SK-N-SH treated with all-trans-retinoic acid at 6 μM for 48 hours (cell line): ENCODE measurements around the gene EXOSC3.

Source experiments
- ATAC-seq: fragments of 200-7000 bp; cut with Tn5 transposase; 3 replicates; pipeline ENCODE4 v1.9.1; 2020; ENCODE audit warnings: mild to moderate bottlenecking, moderate library complexity
- ARNTL ChIP-seq: fragments of 450-650 bp; formaldehyde crosslinking; IDR thresholded peaks from 2 replicates; pipeline ENCODE4 v1.5.0; 2020; ENCODE audit warnings: low read depth, mild to moderate bottlenecking, moderate library complexity, borderline replicate concordance
- BACH2 ChIP-seq: fragments of 250-450 bp; sonication (Bioruptor Pico); IDR thresholded peaks from 2 replicates; pipeline ENCODE4 v1.9.0; 2021; ENCODE audit warnings: mild to moderate bottlenecking, borderline replicate concordance
- CREB5 ChIP-seq: fragments of 250-450 bp; sonication (Bioruptor Pico); IDR thresholded peaks from 2 replicates; pipeline ENCODE4 v1.5.1; 2020; ENCODE audit warnings: low read depth, mild to moderate bottlenecking, moderate library complexity
- CSDC2 ChIP-seq: fragments of 250-450 bp; sonication (Bioruptor Pico); IDR thresholded peaks from 2 replicates; pipeline ENCODE4 v1.5.0; 2020; ENCODE audit warnings: mild to moderate bottlenecking, moderate library complexity
- CSRNP3 ChIP-seq: fragments of 250-450 bp; sonication (Bioruptor Pico); IDR thresholded peaks from 2 replicates; pipeline ENCODE4 v1.5.1; 2021; ENCODE audit warnings: mild to moderate bottlenecking, moderate library complexity
- ESRRG ChIP-seq: fragments of 250-450 bp; sonication (Bioruptor Pico); IDR thresholded peaks from 2 replicates; pipeline ENCODE4 v1.6.1; 2021; ENCODE audit warnings: mild to moderate bottlenecking
- GLIS3 ChIP-seq: fragments of 250-450 bp; sonication (Bioruptor Pico); IDR thresholded peaks from 2 replicates; pipeline ENCODE4 v1.5.0; 2020; ENCODE audit warnings: mild to moderate bottlenecking, moderate library complexity
- ISL1 ChIP-seq: fragments of 250-450 bp; sonication (Bioruptor Pico); IDR thresholded peaks from 2 replicates; pipeline ENCODE4 v2.1.2; 2022; ENCODE audit warnings: mild to moderate bottlenecking, moderate library complexity
- OSR1 ChIP-seq: fragments of 250-450 bp; sonication (Bioruptor Pico); IDR thresholded peaks from 2 replicates; pipeline ENCODE4 v1.8.0; 2022; ENCODE audit warnings: moderate library complexity, mild to moderate bottlenecking, inconsistent platforms
- PATZ1 ChIP-seq: fragments of 250-450 bp; sonication (Bioruptor Pico); IDR thresholded peaks from 2 replicates; pipeline ENCODE4 v1.8.0; 2020; ENCODE audit warnings: mild to moderate bottlenecking, moderate library complexity, borderline replicate concordance
- POU6F1 ChIP-seq: fragments of 250-450 bp; sonication (Bioruptor Pico); IDR thresholded peaks from 2 replicates; pipeline ENCODE4 v1.8.0; 2021; ENCODE audit warnings: low read depth, mild to moderate bottlenecking, moderate library complexity, borderline replicate concordance
- PPARA ChIP-seq: fragments of 250-450 bp; sonication (Bioruptor Pico); IDR thresholded peaks from 2 replicates; pipeline ENCODE4 v1.5.0; 2020; ENCODE audit warnings: mild to moderate bottlenecking, borderline replicate concordance
- RARB ChIP-seq: fragments of 250-450 bp; sonication (Bioruptor Pico); IDR thresholded peaks from 2 replicates; pipeline ENCODE4 v1.8.0; 2021; ENCODE audit warnings: mild to moderate bottlenecking, moderate library complexity
- SNAI2 ChIP-seq: fragments of 250-450 bp; sonication (Bioruptor Pico); IDR thresholded peaks from 2 replicates; pipeline ENCODE4 v1.5.0; 2020; ENCODE audit warnings: mild to moderate bottlenecking, moderate library complexity
- TCF4 ChIP-seq: fragments of 250-450 bp; sonication (Bioruptor Pico); IDR thresholded peaks from 2 replicates; pipeline ENCODE4 v1.8.0; 2021; ENCODE audit warnings: mild to moderate bottlenecking, moderate library complexity, borderline replicate concordance
- TOX ChIP-seq: fragments of 250-450 bp; sonication (Bioruptor Pico); IDR thresholded peaks from 2 replicates; pipeline ENCODE4 v1.8.0; 2021; ENCODE audit warnings: mild to moderate bottlenecking, moderate library complexity, borderline replicate concordance
- TSHZ2 ChIP-seq: fragments of 250-450 bp; sonication (Bioruptor Pico); IDR thresholded peaks from 2 replicates; pipeline ENCODE4 v1.5.0; 2020; ENCODE audit warnings: mild to moderate bottlenecking, moderate library complexity
- ZC3H10 ChIP-seq: fragments of 250-450 bp; sonication (Bioruptor Pico); IDR thresholded peaks from 2 replicates; pipeline ENCODE4 v1.5.1; 2021; ENCODE audit warnings: mild to moderate bottlenecking, moderate library complexity
- ZFP3 ChIP-seq: fragments of 250-450 bp; sonication (Bioruptor Pico); IDR thresholded peaks from 2 replicates; pipeline ENCODE4 v1.5.0; 2020; ENCODE audit warnings: mild to moderate bottlenecking, moderate library complexity
- ZFP30 ChIP-seq: fragments of 450-650 bp; formaldehyde crosslinking; IDR thresholded peaks from 2 replicates; pipeline ENCODE4 v1.5.0; 2022; ENCODE audit warnings: mild to moderate bottlenecking, moderate library complexity
- ZNF565 ChIP-seq: fragments of 450-650 bp; formaldehyde crosslinking; conservative IDR thresholded peaks from 2 replicates; pipeline ENCODE4 v1.5.0; 2020; ENCODE audit warnings: low read depth, mild to moderate bottlenecking, moderate library complexity
- ZNF70 ChIP-seq: fragments of 450-650 bp; formaldehyde crosslinking; IDR thresholded peaks from 2 replicates; pipeline ENCODE4 v1.5.0; 2020; ENCODE audit warnings: mild to moderate bottlenecking, moderate library complexity
- ZNF8 ChIP-seq: fragments of 450-650 bp; formaldehyde crosslinking; IDR thresholded peaks from 2 replicates; pipeline ENCODE4 v1.5.0; 2020; ENCODE audit warnings: mild to moderate bottlenecking, moderate library complexity

Gene EXOSC3

GRCh38 chr9:37760416-37761161 lies 24.3 kb downstream of the EXOSC3 start:
- TF ChIP-seq PPARA (CRISPR knock-in tag) = no peak
- no peak for TF ChIP-seq ZNF70 (CRISPR knock-in tag)
- no peak for TF ChIP-seq TSHZ2 (CRISPR knock-in tag)
- TF ChIP-seq ZFP30 (CRISPR knock-in tag) = no peak
- no peak for TF ChIP-seq POU6F1
- TF ChIP-seq ZFP3 = no peak
- TF ChIP-seq ARNTL (CRISPR knock-in tag) = no peak
- no peak for TF ChIP-seq CSDC2 (CRISPR knock-in tag)
- no peak for TF ChIP-seq ZC3H10 (CRISPR knock-in tag)
- TF ChIP-seq ZNF565 (CRISPR knock-in tag) = no peak
- no peak for TF ChIP-seq ISL1
- TF ChIP-seq CSRNP3 = no peak
- TF ChIP-seq PATZ1 (CRISPR knock-in tag) = no peak
- TF ChIP-seq TCF4 (CRISPR knock-in tag) = no peak
- TF ChIP-seq SNAI2 (CRISPR knock-in tag) = no peak
- no peak for TF ChIP-seq ZNF8 (CRISPR knock-in tag)
- no peak for TF ChIP-seq TOX (CRISPR knock-in tag)
- no peak for TF ChIP-seq OSR1 (CRISPR knock-in tag)
- ATAC-seq = no peak

- no peak for ATAC-seq
- TF ChIP-seq ISL1 = no peak
- no peak for TF ChIP-seq ESRRG (CRISPR knock-in tag)
- TF ChIP-seq CSRNP3 = no peak
- no peak for TF ChIP-seq ZFP3
- no peak for TF ChIP-seq ZFP30 (CRISPR knock-in tag)
- no peak for TF ChIP-seq CSDC2 (CRISPR knock-in tag)
- TF ChIP-seq BACH2 (CRISPR knock-in tag) = no peak
- no peak for TF ChIP-seq ZNF8 (CRISPR knock-in tag)
- TF ChIP-seq ARNTL (CRISPR knock-in tag) = no peak
- no peak for TF ChIP-seq TSHZ2 (CRISPR knock-in tag)
- TF ChIP-seq SNAI2 (CRISPR knock-in tag) = no peak
- TF ChIP-seq OSR1 (CRISPR knock-in tag) = no peak
- no peak for TF ChIP-seq PPARA (CRISPR knock-in tag)
- TF ChIP-seq TOX (CRISPR knock-in tag) = no peak
- TF ChIP-seq RARB (CRISPR knock-in tag) = no peak
- TF ChIP-seq CREB5 = no peak
- no peak for TF ChIP-seq GLIS3 (CRISPR knock-in tag)
- no peak for TF ChIP-seq POU6F1
- TF ChIP-seq ZNF565 (CRISPR knock-in tag) = no peak
Measured at GRCh38 chr9:37758747-37759146, 26.1 kb downstream of the EXOSC3 start.
